ENCODE measurements around the gene RIBC1.

RIBC1 gene

DNA sequence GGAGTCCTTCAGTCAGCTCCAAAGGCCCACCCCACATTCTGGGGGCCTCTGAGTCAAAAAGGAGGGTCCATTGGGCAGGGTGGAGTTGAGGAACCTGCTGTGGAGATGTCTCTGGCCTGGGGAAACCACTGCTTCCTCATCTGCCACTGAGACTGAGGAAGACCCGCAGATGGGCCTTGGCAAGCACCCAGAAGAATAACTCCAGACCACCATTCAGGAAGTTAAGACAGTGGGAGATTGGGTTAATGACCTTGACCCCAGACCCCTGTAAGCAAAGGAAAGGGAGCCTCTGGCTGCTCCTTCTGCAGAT, 19.6 kb downstream of the RIBC1 start:
- H3K27ac ChIP-seq (ENCODE audit: poor library complexity, severe bottlenecking): no peak overlapping the region
- no peak overlapping the region for H3K4me3 ChIP-seq (ENCODE audit: severe bottlenecking)

DNA sequence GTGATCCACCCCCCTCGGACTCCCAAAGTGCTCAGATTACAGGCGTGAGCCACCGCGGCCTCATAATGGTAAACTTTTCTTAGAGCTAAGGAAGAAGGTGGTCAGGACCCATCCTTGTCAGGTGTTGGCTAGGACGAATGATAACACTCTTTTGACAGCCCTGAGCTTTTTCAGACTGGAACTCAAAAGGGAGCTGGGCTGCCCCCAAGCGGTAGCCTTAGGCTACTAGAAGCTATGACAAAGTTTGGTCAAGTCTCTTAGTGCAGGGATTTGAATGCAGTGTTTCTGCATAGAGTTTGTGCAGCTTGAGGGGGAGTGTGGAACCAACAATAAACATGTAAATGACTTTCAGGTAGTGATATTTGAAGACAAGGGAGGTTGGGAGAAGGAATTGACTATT, 23.3 kb downstream of the RIBC1 start:
- ATAC-seq (ENCODE audit: low read depth) (peak; percentile 57; the same call in 2 of the 3 replicates), DNase-seq (ENCODE audit: low spot score) (no peak)
- TF ChIP-seq, protein P1, sequence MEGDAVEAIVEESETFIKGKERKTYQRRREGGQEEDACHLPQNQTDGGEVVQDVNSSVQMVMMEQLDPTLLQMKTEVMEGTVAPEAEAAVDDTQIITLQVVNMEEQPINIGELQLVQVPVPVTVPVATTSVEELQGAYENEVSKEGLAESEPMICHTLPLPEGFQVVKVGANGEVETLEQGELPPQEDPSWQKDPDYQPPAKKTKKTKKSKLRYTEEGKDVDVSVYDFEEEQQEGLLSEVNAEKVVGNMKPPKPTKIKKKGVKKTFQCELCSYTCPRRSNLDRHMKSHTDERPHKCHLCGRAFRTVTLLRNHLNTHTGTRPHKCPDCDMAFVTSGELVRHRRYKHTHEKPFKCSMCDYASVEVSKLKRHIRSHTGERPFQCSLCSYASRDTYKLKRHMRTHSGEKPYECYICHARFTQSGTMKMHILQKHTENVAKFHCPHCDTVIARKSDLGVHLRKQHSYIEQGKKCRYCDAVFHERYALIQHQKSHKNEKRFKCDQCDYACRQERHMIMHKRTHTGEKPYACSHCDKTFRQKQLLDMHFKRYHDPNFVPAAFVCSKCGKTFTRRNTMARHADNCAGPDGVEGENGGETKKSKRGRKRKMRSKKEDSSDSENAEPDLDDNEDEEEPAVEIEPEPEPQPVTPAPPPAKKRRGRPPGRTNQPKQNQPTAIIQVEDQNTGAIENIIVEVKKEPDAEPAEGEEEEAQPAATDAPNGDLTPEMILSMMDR (IDR thresholded peaks at IDR 0.05; ENCODE audit: poor library complexity, severe bottlenecking): peak; percentile 56
- no peaks in the 10 kb centered on the region for H3K4me1 ChIP-seq (ENCODE audit: insufficient read depth, poor library complexity, severe bottlenecking)
- H3K27ac ChIP-seq (ENCODE audit: poor library complexity, severe bottlenecking): no peak overlapping the region
- H3K4me3 ChIP-seq (ENCODE audit: severe bottlenecking): no peak overlapping the region
- no peaks in the 10 kb centered on the region for H3K27me3 ChIP-seq (ENCODE audit: insufficient read depth, poor library complexity, severe bottlenecking)
- H3K9me3 ChIP-seq (ENCODE audit: severe bottlenecking): no peaks in the 10 kb centered on the region
- no peaks in the 10 kb centered on the region for H3K36me3 ChIP-seq (ENCODE audit: low read depth)

More for the DNA sequence above, 19.6 kb downstream of the RIBC1 start:
- Histone ChIP-seq H3K9me3 (ENCODE audit: severe bottlenecking) (no peaks in the 10 kb centered on the region), H3K27me3 (ENCODE audit: insufficient read depth, poor library complexity, severe bottlenecking) (no peaks in the 10 kb centered on the region), H3K4me1 (ENCODE audit: insufficient read depth, poor library complexity, severe bottlenecking) (no peaks in the 10 kb centered on the region), H3K36me3 (ENCODE audit: low read depth) (no peaks in the 10 kb centered on the region)
- ATAC-seq (ENCODE audit: low read depth) (no peak), DNase-seq (ENCODE audit: low spot score) (no peak)
- TF ChIP-seq, protein P1 (IDR thresholded peaks at IDR 0.05; ENCODE audit: poor library complexity, severe bottlenecking): no peak

DNA sequence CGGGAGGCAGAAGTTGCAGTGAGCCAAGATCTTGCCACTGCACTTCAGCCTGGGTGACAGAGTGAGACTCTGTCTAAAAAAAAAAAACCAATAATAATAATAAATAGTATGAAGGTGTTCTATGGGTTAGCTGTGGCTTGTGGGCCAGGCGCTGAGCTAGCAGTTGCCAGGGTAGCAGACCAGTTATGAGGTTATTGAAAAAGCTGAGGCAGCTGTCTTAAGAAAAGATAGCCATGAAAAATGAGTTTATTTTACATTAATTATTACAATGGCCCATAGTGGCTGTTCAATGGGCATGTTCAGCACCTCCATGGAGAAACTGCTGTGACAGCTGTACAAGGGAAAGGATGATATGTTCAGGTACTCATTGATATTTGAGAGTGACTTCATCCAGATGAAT, 24.8 kb downstream of the RIBC1 start:
- Histone ChIP-seq H3K27me3 (ENCODE audit: insufficient read depth, poor library complexity, severe bottlenecking) (no peaks in the 10 kb centered on the region), H3K27ac (ENCODE audit: poor library complexity, severe bottlenecking) (no peak overlapping the region), H3K4me3 (ENCODE audit: severe bottlenecking) (no peak overlapping the region), H3K9me3 (ENCODE audit: severe bottlenecking) (no peaks in the 10 kb centered on the region), H3K36me3 (ENCODE audit: low read depth) (no peaks in the 10 kb centered on the region), H3K4me1 (ENCODE audit: insufficient read depth, poor library complexity, severe bottlenecking) (no peaks in the 10 kb centered on the region)
- no peak for ATAC-seq (ENCODE audit: low read depth)
- DNase-seq (ENCODE audit: low spot score): no peak
- TF ChIP-seq, protein P1 (IDR thresholded peaks at IDR 0.05; ENCODE audit: poor library complexity, severe bottlenecking): no peak

DNA sequence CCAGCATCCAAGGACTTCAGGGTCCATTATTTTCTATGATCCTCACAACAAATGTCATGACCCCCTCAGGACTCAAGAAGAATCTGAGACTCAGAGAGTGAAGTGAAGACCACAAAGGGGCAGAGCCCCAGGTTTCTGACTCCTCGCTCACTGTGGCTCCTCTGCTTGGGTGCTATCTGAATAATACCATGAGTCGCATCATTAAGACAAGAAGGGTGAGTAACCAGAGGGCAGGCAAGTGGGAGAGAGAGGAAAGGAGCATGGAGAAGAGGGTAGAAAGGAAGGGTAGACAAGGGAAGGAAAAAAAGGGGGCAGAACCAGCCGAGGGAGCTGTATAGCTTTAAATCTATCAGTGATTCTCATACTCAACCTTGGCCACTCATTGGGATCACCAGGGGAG, 27.0 kb downstream of the RIBC1 start:
- Histone ChIP-seq H3K27me3 (ENCODE audit: insufficient read depth, poor library complexity, severe bottlenecking) (no peaks in the 10 kb centered on the region), H3K4me3 (ENCODE audit: severe bottlenecking) (no peak overlapping the region), H3K36me3 (ENCODE audit: low read depth) (no peaks in the 10 kb centered on the region), H3K27ac (ENCODE audit: poor library complexity, severe bottlenecking) (no peak overlapping the region), H3K9me3 (ENCODE audit: severe bottlenecking) (no peaks in the 10 kb centered on the region), H3K4me1 (ENCODE audit: insufficient read depth, poor library complexity, severe bottlenecking) (no peaks in the 10 kb centered on the region)
- TF ChIP-seq, protein P1 (IDR thresholded peaks at IDR 0.05; ENCODE audit: poor library complexity, severe bottlenecking): no peak
- DNase-seq (ENCODE audit: low spot score) (no peak), ATAC-seq (ENCODE audit: low read depth) (no peak)

DNA sequence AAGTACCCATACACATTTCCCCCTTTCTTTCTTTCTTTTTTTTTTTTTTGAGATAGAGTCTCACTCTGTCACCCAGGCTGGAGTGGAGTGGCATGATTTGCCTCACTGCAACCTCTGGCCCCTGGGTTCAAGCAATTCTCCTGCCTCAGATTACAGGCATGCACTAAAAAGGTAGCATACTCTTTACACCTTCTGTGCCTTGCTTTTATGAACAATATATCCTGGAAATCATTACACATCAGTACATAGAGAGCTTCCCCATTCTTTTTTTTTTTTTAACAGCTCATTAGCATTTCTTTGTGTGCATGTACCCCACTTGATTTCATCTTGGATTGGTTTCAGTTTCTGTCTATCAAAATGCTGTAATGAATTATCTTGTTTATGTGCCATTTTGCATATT, 30.1 kb downstream of the RIBC1 start:
- H3K4me1 ChIP-seq (ENCODE audit: insufficient read depth, poor library complexity, severe bottlenecking): no peaks in the 10 kb centered on the region
- ATAC-seq (ENCODE audit: low read depth): no peak
- H3K27me3 ChIP-seq (ENCODE audit: insufficient read depth, poor library complexity, severe bottlenecking): no peaks in the 10 kb centered on the region
- H3K4me3 ChIP-seq (ENCODE audit: severe bottlenecking): no peak overlapping the region
- DNase-seq (ENCODE audit: low spot score): no peak
- TF ChIP-seq, protein P1 (IDR thresholded peaks at IDR 0.05; ENCODE audit: poor library complexity, severe bottlenecking): no peak
- no peak overlapping the region for H3K27ac ChIP-seq (ENCODE audit: poor library complexity, severe bottlenecking)
- no peaks in the 10 kb centered on the region for H3K9me3 ChIP-seq (ENCODE audit: severe bottlenecking)
- H3K36me3 ChIP-seq (ENCODE audit: low read depth): no peaks in the 10 kb centered on the region
